HG02610 (cell line): ENCODE results near the gene C11orf97.
"Not testable (repeated sequence)": the region's sequence is repeated elsewhere in the genome, so short reads cannot be mapped to it uniquely, and the experiment has no call there.

Experiments
- ATAC-seq: cut with Tn5 transposase; IDR thresholded peaks from one replicate; pipeline ENCODE4 v1.9.1; 2021; ENCODE audit warnings: mild to moderate bottlenecking, moderate library complexity; ENCODE audit not compliant: unreplicated experiment

The C11orf97 gene

DNA sequence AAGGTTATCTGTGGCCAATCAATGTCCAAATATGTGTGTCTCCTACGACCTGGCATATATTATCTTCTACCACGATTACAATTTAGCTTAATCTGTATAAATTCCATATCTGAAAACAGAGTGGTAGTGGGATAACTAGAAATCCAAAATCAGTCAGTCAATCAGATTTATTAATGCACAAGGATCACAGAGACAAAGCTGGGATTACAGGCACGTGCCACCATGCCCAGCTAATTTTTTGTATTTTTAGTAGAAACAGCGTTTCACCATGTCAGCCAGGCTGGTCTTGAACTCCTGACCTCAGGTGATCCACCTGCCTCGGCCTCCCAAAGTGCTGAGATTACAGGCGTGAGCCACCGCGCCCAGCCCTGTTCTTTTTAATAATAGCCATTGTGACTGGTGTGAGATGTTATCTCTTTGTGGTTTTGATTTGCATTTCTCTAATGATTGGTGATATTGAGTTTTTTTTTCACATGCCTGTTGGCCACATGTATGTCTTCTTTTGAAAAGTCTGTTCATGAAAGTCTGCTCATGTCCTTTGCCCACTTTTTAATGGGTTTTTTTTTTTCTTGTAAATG, 43.6 kb downstream of the C11orf97 start:
- not testable (repeated sequence) for ATAC-seq

DNA sequence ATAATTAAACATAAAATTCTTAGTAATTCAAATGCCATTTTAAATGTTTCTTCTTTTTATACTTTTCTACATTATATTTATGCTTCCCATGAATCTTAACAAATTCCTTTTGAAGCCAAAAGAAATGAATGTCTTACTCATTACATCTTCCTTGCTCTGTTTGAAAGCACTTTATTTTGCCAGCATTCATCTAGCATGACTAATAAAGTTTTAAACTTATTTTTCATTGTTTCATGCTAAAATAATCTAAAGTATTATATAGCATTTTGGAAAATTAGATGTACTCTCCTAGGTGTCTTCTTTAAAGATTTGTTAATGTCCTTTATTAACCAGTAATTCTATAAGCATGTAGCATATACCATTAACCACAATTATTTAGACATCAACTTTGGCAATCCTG, 45.2 kb downstream of the C11orf97 start:
- ATAC-seq: no peak

DNA sequence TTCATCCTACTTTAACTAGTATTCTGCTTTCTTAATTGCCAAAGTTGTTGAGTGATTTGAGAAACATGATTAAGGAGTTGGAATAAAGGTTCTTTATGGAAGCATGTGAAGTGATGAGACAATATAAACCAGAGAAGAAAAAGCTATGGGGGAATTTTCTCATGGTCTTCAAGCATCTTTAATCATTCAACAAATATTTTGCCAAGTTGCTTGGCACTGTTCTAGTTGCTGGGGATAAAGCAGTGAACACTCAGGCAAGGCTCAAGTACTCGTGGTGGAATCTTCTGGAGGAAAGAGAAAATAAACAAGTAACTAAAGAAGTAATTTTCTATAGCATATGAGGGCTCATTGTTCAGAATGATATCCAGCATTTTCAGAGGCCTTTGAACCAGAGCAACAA, 45.7 kb downstream of the C11orf97 start:
- ATAC-seq: no peak

DNA sequence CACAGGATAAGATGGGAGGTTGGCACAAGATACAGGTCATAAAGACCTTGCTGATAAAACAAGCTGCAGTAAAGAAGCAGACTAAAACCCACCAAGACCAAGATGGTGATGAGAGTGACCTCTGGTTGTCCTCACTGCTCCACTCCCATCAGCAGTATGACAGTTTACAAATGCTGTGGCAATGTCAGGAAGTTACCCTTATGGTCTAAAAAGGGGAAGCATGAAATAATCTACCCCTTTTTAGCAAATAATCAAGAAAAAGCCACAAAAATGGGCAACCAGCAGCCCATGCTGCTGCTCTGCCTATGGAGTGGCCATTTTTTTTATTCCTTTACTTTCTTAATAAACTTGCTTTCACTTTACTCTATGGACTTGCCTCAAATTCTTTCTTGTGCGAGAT, 46.2 kb downstream of the C11orf97 start:
- ATAC-seq: no peak

DNA sequence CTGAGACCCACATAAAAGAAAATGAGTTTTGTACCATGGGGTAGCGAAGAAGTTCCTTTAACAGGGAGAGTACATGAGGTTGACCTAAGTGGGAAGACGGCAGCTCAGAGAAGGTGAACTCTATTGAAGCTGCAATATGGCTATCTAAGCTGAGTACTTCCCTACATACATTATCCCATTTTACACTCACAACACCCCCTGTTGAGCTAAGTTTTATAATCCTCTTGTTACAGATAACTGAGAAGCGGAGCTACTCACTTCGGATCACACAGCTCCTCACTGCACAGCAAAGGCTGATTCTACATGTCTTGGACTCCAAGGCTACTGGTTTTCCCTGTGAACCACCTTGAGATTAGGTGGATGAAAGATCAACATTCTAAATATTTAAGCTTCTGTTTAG, 46.7 kb downstream of the C11orf97 start:
- no peak for ATAC-seq

DNA sequence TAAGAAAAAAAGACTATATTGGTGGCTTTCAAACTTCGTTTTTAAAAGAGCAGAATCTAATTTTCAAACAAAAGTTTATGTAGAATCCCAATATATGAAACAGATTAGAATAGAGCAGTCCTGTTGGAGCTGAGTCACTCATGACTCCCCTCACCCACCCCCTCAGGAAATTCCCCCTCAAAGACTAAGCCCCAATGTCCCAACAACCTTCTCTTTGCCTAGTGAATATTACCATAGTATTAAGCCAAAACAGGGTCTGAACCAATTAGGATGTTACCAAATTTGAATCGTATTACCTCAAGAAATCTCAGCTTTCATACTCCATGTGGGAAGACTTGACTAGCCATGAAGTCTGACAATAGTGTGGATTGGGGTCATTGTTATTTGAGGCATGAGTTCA, 47.1 kb downstream of the C11orf97 start:
- ATAC-seq: no peak

DNA sequence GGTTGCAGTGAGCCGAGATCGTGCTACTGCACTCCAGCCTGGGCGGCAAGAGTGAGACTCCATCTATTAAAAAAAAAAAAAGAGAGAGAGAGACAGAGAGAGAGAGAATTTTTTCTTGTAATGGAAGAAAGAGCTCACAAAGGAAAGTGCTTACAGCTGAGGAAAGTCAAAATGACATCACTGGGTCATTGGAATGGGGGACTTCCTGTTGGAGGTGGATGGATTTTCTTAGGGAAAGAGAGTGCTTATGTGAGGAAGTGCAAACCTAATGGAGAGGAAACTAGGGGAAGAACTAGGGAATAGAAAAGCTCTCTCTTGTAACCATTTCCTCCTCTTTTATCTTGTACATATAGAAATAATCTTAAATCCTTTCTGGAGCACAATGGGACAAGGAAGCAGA, 48.6 kb downstream of the C11orf97 start:
- ATAC-seq: no peak

DNA sequence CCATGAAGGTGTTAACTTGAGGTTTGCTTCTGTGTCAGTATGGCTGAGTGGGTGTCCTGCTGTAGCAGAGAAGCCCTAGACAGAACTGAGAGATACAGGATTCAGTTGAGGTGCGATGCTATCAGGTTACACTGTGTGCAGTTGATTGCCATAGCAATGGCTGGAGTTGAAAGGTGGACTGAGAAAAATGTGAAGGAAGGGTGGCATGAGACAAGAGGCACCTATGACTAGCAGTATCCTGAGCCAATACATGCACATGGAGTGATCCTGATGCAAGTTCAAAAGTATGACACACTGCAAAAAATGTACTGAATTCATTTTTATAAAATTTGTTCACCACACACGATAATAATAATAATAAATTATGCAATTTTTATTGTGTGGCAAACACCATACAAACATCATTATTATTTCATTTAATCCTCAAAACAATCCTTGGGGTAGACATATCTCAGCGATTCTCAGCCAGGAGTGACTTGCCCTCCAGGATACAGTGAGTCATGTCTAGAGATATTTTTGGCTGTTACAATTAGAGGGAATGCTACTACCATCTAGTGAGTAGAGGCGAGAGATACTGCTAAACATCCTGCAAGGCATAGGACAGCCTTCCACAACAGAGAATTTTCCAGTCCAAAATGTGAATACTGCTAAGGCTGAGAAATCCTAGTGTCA, 51.1 kb downstream of the C11orf97 start:
- ATAC-seq: no peak

DNA sequence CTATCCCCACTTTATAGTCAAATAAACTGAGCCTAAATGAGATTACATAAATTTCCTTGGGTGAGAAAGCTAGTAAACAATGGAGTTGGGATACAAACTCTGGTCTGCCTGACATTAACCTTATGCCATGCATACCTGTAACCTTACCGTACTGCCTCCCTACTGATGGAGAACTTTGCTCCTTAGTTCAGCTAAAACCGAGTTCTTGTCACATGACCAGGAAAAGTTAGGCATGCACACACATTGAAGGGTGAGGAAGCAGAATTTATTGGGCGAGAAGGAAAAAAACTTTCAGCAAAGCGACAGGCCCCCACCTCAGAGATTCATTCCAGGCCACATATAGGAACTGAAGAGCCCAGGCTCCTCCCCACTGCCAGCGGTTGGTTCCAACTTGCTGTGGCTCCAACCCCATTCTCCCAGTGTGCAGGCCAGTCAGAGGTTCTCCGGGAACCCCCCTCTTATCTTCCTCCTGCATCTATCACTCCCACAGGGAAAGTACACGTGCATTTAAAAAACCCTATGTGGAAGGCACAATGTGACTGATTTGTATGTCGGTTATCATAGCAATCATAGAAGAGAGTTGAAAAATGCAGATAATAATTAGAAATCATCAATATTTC, 51.7 kb downstream of the C11orf97 start:
- ATAC-seq: no peak

DNA sequence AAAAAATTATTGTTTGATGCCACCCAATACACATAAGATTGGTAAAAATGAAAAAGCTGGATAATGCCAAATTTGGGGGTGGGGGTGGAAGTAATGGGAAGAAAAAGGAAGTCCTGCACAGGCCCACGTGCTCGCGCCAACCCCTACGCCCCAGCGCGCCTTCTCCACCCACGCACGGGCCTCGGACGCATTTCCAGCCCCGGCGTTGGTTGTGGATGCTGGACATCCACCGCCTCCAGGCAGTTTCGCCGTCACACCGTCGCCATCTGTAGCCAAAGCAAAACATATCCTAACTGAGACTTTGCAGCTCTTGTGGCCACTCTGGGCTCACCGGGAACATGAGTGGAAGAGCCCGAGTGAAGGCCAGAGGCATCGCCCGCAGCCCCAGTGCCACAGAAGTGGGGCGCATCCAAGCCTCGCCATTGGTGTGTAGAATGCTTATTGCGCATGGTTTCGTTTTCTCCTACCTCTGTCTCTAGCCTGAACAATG, 55.0 kb downstream of the C11orf97 start, which contains the start of gene PIWIL4:
Gene PIWIL4 (plus strand): TSS at position 188 of the 490 bp plus-strand sequence. CDS start 151 bp downstream, at position 339.
- no peak for ATAC-seq

DNA sequence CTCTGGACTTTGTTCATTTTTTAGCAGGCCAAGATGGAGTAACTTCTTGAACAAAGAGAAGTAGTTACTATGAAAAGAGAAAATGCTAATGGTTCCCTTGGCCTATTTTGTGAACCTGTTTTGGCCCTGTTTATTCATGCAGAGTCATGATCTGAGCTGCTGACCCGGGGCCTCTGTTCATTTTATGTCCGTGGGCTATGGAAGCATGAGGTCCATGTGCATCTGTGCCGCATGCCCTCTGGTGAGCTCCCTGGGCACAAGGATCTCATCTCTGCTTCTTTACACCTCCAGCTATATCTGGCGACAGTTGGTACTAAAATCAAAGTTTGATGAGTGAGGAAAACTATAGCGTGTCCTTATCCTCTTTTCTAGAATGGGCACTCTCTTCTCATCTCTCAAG, 55.9 kb downstream of the C11orf97 start:
- ATAC-seq: no peak

DNA sequence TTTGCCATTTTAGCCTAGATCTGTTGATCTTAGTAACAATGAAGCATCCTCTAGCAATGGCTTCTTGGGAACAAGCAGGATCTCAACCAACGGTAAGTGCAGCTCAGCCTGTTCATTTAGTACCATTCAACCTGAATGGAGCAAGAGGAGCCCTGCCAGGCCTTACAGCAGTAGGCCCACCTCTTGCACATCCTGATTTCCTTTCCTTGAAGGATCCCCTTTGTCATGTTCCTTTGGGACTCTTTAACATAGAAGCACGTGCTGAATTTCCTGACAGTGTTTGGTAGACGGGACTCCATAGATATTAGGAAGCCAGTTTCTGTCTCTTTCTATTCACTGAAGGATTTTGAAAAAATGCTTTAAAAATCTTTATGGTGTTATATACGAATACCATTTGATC, 56.5 kb downstream of the C11orf97 start:
- no peak for ATAC-seq

DNA sequence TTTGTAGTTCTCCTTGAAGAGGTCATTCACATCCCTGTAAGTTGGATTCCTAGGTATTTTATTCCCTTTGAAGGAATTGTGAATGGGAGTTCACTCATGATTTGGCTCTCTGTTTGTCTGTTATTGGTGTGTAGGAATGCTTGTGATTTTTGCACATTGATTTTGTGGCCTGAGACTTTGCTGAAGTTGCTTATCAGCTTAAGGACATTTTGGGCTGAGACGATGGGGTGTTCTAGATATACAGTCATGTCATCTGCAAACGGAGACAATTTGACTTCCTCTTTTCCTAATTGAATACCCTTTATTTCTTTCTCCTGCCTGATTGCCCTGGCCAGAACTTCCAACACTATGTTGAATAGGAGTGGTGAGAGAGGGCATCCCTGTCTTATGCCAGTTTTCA, 60.7 kb downstream of the C11orf97 start:
- ATAC-seq: not testable (repeated sequence)

DNA sequence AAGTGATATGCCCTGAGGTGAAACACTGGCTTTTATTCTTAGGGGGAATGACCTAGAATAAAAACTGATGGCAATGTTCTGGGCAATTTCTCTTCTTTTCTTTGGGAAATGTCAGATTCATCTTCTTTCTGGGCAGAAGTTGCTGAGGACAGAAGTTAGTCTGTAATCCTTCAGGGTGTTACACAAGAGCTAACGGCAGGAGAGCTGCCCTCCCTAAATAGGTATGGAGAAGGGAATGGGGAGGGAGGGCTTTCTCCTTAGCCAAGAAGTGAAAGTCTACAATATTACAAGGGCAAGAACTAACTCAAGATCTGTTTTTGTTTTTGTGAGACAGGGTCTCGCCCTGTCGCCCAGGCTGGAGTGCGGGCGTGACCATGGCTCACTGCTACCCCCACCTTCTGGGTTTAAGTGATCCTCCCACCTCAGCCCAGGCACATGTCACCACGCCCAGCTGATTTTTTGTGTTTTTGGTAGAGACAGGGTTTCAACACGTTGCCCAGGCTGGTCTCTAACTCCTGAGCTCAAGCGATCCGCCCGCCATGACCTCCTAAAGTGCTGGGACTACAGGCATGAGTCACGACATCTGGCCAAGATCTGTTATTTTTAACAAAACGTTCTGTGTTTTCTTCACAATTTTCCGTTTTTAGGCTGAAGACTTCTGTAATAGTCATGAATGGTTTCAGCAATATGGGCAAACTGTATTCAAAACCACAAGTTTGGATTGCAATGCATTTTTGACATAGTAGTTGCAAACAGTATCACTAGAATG, 62.1 kb downstream of the C11orf97 start:
- no peak for ATAC-seq

DNA sequence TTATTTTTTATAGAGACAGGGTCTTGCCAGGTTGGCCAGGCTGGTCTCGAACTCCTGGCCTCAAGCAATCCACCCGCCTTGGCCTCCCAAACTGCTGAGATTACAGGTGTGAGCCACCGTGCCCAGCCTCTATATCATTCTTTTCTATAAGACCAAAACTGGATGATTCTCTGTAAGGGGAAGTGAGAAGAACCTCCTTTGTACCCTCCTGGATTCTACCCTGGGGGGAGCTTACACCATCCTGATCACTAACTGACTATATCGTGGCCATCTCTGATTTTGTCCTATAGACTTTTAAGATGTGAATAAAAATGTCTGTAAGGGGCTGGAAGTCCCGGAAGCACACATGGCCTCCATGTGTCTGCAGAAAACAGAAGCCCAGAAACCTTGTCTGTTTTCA, 64.0 kb downstream of the C11orf97 start:
- ATAC-seq: no peak

DNA sequence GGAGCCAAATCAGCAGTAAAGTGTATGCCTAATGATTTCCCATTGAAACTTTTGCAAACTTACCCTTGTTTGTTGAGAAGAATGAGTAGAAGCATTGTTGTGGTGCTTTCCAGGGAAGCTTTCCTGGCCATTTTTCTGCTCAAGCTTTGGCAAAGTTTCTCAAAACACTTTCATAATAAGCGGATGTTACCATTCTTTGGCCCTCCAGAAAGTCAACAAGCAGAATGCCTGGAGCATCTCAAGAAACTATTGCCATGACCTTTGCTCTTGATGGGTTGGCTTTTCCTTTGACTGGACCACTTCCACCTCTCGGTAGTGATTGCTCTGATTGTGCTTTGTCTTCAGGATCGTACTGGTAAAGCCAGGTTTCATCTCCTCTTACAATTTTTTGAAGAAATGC, 65.6 kb downstream of the C11orf97 start:
- no peak for ATAC-seq
